HG03159 (cell line): ENCODE data around the gene CCSER1.

ENCODE experiments used
- ATAC-seq: cut with Tn5 transposase; IDR thresholded peaks from one replicate; pipeline ENCODE4 v1.9.1; 2021; ENCODE audit warnings: mild to moderate bottlenecking, moderate library complexity; ENCODE audit not compliant: unreplicated experiment

The CCSER1 gene

GRCh38 chr4:90127706-90128345, 632 bp downstream of the CCSER1 start:
- ATAC-seq, result peak; percentile 22

- peak; percentile 27 for ATAC-seq
These were observed 1.8 kb downstream of the CCSER1 start for GRCh38 chr4:90128961-90129495.

GRCh38 chr4:90130076-90130475, 2.9 kb downstream of the CCSER1 start:
- ATAC-seq, result no peak

- no peak for ATAC-seq
These were observed 10.4 kb downstream of the CCSER1 start for GRCh38 chr4:90137555-90137954.

GRCh38 chr4:90142081-90142480, 14.9 kb downstream of the CCSER1 start:
- ATAC-seq, result no peak

- no peak for ATAC-seq
These were observed 18.1 kb downstream of the CCSER1 start for GRCh38 chr4:90145319-90145718.

GRCh38 chr4:90146306-90146705, 19.1 kb downstream of the CCSER1 start:
- ATAC-seq, result no peak

- no peak for ATAC-seq
These were observed 21.5 kb downstream of the CCSER1 start for GRCh38 chr4:90148574-90149148.

GRCh38 chr4:90152024-90152423, 24.8 kb downstream of the CCSER1 start:
- ATAC-seq, result no peak

GRCh38 chr4:90159193-90159592, 32.0 kb downstream of the CCSER1 start:
- ATAC-seq, result no peak

GRCh38 chr4:90160044-90160443, 32.9 kb downstream of the CCSER1 start:
- ATAC-seq, result no peak

GRCh38 chr4:90162566-90162965, 35.4 kb downstream of the CCSER1 start:
- no peak for ATAC-seq

- no peak for ATAC-seq
These were observed 36.7 kb downstream of the CCSER1 start for GRCh38 chr4:90163872-90164271.

- peak; percentile 85 for ATAC-seq
These were observed 38.7 kb downstream of the CCSER1 start for GRCh38 chr4:90165883-90166282.

- no peak for ATAC-seq
These were observed 44.3 kb downstream of the CCSER1 start for GRCh38 chr4:90171491-90171890.

GRCh38 chr4:90174621-90175023, 47.4 kb downstream of the CCSER1 start:
- ATAC-seq, result no peak

GRCh38 chr4:90181644-90182043, 54.5 kb downstream of the CCSER1 start:
- ATAC-seq, result no peak

GRCh38 chr4:90183254-90183653, 56.1 kb downstream of the CCSER1 start:
- no peak for ATAC-seq

GRCh38 chr4:90184560-90184959, 57.4 kb downstream of the CCSER1 start:
- ATAC-seq, result no peak

GRCh38 chr4:90185416-90185815, 58.2 kb downstream of the CCSER1 start:
- no peak for ATAC-seq

GRCh38 chr4:90186229-90186628, 59.0 kb downstream of the CCSER1 start:
- ATAC-seq, result no peak

- ATAC-seq, result no peak
These were observed 60.1 kb downstream of the CCSER1 start for GRCh38 chr4:90187148-90187884.
